Stimulated activated CD8-positive, alpha-beta memory T cell treated with anti-CD3 and anti-CD28 coated beads, Interleukin-7, amount 100 ng/mL, for 1 hour (primary cell): ENCODE data around the gene RIPPLY2.
"Not testable (repeated sequence)": the region's sequence is repeated elsewhere in the genome, so short reads cannot be mapped to it uniquely, and the experiment has no call there.

ENCODE experiments used
- DNase-seq, 2 donors: peaks; one replicate each; pipeline ENCODE4 v3.0.0-alpha.2; 2020; ENCODE audit warnings: low read depth in 2 of 2

RIPPLY2 gene

DNA sequence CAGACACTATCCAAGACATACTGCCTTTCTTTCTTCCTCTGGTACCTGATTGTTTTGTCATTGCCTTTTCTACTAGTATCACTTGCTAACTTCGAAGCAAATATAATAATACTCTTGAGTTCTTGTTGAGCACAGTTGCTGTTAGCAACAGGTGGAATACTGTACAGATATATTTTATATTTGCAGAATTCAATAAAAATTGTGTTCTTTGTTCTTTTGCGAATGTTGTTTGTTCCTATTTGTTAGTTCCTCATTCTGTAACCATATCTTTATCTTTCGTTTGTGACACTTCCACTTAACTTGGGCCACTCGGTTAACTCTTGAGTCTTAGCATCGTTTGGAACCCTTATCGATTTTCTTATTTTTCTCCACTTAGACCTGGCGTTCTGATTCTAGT is 7.2 kb downstream of the RIPPLY2 start:
- DNase-seq: no peak

DNA sequence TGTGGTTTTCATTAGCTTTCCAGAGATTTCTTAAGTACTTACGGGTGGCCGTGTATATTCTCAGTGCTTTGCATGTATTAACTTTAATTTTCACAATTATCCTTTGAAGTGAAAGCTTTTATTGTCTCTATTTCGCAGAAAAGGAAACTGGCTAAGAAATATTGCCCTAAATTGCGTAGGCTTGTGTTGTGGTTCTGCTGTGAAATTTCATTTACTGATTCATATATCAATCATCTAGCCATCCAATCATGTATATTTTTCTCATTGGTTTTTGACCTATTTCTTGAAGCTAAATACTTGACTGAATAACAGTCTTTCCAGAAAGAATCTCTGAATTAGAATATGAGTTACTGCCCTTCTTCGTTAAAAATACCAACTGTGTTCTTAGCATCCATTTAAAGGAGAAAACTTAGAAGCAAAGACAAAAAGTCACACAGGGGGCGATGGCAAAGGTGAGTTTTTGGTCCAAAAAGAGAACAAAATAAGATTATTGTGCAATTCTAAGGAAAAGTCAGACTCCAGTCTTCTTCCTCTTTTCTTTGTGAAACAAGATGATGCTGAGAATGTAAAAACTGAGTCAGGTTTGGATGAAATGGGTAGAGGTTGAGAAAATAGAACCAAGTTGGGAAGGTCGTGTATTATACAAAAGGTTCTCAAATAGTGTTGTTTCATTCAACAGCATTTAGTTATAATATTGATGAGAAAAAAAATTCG is 7.8 kb downstream of the RIPPLY2 start:
- DNase-seq: no peak

DNA sequence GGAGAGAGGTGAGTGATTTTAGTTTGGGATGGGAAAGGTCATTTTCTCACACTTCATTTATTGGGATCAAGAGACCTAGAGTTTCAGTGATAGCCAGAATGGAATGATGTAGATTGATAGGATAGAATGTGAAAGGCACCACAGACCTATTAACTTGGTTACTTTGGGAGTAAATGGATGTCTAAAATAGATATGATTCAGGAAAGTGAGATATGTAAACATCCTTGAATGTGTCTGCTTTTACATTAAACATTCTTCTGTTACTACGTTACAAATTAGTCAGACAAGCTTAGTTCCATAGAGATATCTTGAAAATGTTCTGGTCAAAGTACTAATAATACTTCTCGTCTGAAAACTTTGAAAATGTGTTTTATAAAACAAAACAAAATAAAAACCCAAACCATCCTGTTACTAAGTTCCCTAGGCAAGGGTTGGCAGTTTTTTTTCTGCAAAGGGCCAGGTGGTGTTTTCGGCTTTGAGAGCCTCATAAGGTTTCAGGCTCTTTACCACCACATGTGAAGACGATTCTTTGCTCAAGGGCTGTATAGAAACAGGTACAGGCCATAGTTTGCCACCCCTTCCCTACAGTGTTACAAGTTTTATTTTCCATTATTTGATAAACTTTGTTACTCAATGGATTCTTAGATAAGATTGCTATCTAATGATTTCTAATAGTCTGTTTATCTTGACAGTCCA is 9.8 kb downstream of the RIPPLY2 start:
- DNase-seq: no peak

DNA sequence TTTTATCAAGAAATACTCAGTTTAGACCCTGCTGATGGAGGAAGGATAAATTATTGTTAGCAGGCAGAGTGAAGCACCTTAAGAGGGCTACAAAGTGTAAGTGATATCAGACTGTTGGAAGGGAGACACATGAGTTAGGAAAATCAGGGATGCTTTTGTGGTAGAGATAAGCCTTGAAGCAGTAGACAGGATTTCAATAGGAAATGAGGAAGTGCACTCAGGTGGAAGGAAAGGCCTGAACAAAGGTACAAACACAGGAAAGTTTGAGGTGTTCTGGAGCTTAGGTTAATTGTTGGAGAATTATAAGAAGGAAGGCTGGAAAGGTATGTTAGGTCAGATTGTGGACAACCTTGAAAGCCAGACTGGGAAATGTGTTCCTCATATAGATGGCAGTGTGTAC is 13.9 kb downstream of the RIPPLY2 start:
- no peak for DNase-seq

DNA sequence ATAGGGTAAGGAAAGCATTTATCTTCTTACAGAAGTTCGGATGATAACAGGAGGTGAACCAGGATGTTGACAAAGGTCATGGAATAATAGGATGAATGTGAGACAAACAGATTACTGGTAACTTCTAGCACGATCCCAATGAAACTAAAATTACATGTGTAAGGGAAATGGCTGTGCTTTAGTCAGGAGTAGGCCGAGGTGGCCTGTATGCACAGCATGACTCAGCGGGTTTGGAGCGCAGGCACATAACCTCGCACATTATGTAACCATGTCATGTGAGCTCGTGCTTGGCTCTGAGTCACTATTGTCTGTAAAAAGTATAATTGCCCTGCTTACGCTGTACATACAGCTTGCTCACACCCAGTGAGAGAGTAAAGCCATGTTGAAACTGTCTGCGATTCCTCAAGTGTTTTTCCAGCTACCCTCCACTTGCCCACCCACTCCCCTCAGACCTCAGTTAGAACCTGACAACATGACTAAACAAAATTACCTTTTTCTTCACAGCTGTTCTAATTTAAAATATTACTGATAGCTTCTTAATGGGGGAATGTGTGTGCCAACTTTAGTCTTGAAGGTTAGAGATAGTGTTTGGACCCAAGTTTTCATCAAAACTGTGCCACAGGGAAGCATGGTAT is 14.5 kb downstream of the RIPPLY2 start:
- DNase-seq: no peak

DNA sequence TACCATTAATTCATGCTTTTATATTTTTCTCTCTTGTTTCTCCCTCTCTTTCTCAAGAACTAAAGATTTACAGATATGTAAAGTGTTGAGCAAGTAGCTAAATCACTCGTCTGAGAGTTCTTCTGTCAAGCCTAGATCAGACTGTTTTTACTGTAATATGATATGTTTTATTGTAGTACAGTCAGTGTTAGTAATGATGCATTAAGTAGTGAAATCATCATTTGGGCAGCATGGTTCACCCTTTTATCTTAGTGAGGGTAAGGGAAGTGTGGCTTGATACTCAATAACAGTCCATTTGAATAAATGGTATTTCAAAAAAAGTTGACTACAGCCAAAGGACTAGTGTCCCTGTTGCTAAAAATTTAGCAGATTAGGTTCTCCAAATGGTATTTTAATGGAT is 15.5 kb downstream of the RIPPLY2 start:
- no peak for DNase-seq

DNA sequence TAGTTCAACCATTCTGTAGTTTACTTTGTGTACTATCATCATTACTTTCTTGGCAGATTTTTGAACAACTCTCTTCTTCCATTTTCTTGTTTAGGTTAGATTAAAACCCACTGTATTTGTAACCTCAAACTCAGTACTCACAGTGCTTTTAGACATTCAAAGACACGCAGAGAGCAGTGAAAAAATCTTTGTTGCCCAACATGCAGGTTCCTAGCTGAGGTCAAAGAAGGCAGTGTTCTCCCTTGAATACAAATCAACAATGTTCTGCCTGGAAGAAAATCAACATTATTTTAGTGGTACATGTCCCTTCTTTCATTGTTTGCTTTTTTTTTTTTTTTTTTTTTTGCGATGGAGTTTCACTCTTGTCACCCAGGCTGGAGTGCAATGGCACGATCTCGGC is 17.5 kb downstream of the RIPPLY2 start:
- DNase-seq: no peak

DNA sequence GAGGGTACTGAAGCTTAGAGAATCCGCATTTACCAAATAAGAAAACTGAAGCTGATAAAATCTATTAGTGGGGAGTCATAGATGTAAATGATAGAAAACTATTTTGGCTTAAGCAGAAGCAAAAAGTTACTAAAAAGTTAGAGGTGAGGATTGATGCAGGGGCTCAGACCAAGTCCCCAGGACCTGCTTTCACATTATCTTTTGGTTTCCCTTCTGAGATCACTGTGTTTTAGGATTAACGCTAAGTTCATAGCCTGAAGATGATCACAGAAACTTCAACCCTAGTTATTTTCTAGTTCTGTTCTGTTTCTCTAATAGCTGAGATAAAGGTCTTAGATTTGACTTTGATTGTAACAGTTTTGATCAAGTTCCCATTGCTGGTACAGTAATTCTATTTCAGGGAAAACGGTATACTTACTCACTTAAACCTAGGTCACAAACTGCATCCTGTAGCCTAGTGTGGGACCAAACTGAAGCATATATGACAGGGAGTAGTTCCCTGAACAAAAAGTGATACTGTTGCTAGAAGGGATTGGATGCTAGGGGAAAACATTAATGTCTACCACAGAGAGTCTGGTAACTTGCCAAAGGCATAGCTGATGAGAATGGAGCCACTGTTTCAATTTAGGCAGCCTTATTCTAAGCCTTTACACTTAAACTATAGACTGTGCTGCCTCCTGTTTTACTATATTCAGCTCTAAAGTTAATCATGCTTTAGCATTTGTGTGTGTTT is 19.4 kb downstream of the RIPPLY2 start:
- DNase-seq: no peak

DNA sequence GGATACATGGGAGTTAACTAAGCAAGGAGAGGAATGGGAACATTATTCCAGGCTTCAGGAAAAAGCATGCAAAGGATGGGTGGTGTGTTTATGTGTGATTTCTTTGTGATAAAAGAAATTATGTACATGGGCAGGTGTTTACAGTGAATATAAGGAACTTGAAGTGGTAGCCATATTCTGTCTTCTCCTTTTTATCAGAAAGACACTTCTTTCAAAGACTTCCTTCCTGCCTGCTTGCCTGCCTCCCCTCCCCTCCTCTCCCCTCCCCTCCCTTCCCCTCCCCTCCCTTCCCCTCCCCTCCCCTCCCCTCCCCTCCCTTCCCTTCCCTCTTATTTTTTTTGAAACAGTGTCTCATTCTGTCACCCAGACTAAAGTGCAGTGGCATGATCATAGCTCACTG is 20.7 kb downstream of the RIPPLY2 start:
- no peak for DNase-seq

DNA sequence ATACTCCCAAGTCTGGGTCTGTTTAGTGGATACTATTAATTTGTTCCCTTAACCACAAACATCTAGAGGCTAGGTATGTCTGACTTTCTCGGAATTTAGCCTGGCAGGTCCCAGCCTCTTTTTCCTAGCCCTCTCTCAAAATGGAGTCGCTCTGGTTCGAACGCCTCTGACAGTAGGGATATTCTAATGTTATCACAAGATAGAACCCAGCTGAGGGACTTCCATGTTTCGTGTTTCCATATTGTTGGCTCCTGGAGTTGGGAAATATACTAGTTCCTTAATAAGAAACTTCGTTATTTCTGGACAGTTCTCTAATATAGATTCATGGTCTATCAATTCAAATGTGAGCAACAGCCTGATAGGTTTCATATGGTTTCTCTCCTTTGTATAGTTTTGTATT is 22.7 kb downstream of the RIPPLY2 start:
- no peak for DNase-seq

DNA sequence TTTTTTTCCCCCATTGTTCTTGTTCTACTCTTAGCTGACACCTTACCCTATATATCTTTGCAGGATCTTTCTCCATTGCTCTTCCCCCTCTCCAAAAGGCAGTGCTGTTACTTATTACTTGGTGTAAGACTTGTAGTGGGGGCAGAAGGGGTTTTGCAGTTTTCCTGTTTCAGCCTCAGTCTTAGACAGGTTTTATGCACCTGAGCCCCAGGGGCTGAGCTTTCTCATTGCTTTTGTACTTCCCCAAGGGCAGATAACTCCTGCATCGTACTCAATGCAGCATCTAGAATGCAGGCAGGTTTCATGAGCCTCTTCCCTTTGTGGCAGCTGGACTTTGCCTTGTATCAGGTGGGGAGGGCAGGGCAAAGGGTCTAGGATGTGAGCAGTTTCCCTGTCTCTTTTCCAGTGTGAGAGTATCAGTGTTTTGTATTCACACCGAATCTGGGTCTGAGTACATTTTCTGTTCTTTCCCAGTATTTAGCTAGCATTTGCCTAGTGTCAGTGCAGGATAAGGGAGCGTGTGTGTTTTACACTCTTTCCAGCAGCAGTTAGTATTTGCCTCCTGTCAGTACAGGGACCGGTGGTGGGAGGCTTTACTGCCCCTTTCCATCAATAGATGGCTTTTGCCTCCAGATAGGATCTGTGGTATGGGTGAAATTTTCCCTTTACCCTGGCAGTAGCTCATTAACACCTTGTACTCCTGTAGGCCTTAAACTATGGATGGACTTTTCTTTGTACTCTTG is 25.9 kb downstream of the RIPPLY2 start:
- DNase-seq: no peak

DNA sequence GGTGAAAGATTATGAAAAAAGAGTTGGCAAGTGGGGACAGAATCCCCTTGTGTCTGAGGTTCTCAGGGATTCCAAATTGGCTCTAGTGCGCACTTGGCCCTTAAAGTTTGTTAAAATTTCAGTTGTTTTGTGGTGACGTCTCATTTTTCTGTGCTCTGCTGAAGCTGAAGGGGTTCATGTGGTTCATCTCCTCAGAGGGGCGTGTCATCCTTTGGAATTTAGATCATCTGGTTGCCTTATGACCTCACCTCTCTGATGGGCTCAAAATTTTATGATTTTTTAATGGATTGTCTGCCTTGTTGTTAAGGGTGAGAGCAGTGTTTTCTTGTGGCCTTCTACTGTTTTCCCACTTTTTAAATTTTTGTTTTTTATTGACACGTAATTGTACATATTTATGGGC is 26.6 kb downstream of the RIPPLY2 start:
- DNase-seq: no peak

DNA sequence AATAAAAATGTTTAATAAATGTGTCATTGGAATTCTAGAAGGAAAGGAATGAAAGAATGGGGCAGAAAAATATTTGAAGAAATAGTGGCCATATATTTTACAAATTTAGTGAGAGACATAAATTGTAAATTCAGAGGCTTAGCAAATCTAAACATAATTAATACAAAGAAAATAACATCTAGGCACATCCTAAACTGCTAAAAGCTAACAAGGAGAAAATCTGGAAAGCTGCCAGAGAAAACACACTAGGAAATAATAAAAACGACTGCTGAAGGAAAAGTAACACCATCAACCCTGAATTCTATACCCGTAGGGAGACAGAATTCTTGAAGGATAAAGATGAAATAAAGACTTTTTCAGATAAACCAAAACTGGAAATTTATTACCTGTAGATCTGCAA is 30.1 kb downstream of the RIPPLY2 start:
- no peak for DNase-seq

DNA sequence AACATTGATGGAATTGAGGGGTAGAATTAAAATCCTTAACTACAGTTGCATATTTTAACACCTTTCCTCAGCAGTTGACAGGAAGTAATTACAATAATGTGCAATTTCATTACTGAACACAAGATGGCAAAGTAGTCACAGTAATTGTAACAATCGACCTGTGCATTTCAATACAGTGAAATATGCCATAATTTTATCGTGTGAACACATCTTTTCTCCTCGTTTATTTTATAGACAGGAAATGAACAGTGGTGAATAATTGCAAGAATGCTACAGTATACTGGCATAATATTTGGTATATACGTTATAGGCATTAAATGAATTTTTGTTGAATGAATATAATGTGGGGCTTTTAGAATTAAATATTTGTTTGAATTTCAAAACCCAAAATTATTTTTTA is 31.4 kb downstream of the RIPPLY2 start:
- no peak for DNase-seq

DNA sequence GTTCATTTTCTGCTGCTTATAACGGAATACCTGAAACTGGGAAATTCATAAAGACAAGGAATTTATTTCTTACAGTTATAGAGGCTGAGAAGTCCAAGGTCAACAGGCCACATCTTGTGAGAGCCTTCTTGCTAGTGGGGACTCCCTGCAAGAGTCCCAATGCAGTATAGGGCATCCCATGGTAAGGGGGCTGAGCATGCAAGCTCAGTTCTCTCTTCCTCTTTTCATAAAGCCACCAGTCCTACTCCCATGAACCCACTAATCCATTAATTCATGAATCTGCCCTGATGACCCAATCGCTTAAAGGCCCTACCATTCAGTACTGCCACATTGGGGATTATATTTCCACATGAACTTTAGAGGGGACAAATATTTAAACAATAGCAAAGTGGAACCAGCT is 32.8 kb downstream of the RIPPLY2 start:
- no peak for DNase-seq

DNA sequence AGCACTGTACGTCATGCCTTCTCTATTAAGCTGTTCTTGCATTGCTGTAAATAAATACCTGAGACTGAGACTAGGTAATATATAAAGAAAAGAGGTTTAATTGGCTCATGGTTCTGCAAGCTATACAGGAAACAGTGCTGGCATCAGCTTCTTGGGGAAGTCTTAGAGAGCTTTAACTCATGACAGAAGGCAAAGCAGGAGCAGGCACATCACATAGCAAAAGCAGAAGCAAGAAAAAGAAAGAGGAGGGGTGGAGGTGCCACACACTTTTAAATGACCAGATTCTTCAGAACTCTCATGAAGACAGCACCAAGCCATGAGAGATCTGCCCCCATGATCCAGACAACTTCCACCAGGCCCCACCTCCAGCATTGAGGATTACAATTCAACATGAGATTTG is 36.5 kb downstream of the RIPPLY2 start:
- DNase-seq: no peak

DNA sequence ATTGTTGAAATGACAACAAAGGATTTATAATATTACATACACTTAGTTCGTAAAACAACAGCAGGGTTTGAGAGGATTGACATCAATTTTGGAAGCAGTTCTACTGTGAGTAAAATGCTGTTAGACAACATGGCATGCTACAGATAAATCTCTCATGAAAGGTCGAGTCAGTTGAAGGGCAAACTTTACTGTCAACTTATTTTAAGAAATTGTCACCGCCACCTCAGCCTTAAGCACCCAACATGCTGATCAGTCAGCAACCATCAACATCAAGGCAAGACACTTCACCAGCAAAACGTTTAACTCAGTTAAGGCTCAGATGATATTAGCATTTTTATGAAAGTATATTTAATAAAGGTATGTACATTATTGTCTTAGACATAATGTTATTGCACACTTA is 37.4 kb downstream of the RIPPLY2 start:
- no peak for DNase-seq

DNA sequence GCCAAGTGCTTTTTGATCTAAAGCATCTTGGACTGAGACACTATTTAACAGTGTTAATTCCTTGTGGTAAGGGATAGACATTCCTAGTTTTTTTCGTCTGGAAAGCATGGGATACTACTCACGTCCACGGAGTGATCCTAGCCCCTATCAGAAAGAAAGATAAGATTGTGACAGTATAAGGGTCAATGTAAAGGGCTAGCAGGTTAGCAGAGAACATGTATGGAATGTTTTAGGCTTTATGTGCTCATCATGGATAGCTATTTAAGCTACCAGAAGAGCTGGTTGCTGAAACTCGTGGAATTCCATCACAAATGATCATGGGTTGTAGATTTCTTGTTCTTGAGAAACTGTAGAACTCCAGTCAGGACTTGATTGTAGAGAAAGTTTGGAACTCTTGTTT is 38.4 kb downstream of the RIPPLY2 start:
- DNase-seq: no peak

DNA sequence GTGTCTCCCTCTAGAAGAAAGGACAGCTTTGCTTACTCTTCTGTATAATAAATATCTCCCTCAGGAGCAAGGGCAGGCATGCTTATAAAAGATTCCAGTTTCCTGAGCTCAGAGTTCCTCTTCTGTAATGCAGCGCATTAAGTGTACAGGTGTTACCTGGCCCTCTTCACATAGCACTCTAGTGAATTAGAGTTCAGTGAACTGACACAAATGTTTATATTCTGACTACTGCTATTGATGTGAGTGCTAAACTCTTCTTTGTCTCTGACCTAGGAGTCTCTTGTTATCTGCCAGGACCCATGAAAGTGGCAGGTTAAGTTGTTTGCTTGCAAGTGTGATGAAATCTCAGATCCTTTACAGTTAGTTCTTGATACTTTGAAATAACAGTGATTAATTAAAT is 39.9 kb downstream of the RIPPLY2 start:
- no peak for DNase-seq

DNA sequence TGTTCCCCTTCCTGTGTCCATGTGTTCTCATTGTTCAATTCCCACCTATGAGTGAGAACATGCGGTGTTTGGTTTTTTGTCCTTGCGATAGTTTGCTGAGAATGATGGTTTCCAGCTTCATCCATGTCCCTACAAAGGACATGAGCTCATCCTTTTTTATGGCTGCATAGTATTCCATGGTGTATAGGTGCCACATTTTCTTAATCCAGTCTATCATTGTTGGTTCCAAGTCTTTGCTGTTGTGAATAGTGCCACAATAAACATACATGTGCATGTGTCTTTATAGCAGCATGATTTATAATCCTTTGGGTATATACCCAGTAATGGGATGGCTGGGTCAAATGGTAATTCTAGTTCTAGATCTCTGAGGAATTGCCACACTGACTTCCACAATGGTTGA is 43.9 kb downstream of the RIPPLY2 start:
- not testable (repeated sequence) for DNase-seq

DNA sequence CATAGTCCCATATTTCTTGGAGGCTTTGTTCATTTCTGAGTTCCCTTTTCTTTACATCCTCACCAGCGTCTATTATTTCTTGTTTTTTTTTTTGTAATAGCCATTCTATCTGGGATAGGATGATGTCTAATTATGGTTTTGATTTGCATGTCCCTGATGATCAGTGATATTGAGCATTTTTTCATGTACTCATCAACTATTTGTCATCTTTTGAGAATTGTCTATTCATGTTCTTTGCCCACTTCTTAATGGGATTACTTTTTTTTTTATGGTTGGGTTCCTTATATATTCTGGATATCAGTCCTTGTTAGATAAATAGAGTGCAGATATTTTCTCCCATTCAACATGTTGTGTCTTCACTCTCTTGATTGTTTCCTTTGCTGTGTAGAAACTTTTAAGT is 48.5 kb downstream of the RIPPLY2 start:
- DNase-seq: no peak

DNA sequence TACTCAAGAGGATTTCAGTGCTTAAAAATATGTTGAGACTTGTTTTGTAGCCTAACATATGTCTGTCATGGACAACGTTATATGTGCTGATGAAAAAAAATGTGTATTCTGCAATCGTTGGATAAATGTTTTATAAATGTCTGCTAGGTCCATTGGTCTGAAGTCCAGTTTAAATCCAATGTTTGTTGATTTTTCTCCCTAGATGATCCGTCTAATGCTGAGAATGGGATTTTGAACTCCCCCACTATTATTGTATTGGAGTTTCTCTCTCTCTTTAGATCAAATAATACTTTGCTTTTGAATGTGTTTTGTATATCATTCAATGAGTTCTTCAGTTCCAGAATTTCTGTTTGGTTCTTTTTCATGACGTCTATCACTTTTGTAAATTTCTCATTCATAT is 51.2 kb downstream of the RIPPLY2 start:
- DNase-seq: no peak
